ENCODE results near the gene IL33.

DNA sequence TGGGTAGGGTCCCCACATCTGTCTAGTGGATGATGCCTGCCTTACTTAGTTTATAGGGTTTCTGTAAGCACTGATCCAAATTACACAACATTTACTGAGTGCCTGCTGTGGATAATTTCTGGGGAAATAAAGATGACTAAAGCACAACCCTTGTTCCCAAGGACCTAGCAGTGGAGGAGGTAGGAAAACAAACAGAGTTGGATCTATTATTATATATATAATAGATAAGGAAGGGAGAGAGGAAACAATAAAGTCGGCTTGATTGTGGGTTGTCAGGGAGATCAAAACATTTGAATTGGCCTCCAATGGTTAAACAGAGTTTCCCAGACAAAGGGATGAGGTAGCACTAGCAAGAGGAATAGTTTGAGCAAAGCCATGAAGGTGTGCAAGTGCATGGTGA, 14.0 kb downstream of the IL33 start:
- TF ChIP-seq, protein P1, sequence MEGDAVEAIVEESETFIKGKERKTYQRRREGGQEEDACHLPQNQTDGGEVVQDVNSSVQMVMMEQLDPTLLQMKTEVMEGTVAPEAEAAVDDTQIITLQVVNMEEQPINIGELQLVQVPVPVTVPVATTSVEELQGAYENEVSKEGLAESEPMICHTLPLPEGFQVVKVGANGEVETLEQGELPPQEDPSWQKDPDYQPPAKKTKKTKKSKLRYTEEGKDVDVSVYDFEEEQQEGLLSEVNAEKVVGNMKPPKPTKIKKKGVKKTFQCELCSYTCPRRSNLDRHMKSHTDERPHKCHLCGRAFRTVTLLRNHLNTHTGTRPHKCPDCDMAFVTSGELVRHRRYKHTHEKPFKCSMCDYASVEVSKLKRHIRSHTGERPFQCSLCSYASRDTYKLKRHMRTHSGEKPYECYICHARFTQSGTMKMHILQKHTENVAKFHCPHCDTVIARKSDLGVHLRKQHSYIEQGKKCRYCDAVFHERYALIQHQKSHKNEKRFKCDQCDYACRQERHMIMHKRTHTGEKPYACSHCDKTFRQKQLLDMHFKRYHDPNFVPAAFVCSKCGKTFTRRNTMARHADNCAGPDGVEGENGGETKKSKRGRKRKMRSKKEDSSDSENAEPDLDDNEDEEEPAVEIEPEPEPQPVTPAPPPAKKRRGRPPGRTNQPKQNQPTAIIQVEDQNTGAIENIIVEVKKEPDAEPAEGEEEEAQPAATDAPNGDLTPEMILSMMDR (optimal IDR thresholded peaks at IDR 0.05 in 1 of 3, IDR thresholded peaks at IDR 0.05 in 1 of 3, conservative IDR thresholded peaks at IDR 0.05 in 1 of 3; ENCODE audit: extremely low read depth in 1 of 3, insufficient read depth in 2 of 3, low read length in 3 of 3), result no peak
- no peak for TF ChIP-seq EZH2 (IDR thresholded peaks at IDR 0.05; ENCODE audit: low read length)

Data from keratinocyte (primary cell).